Stimulated activated CD4-positive, alpha-beta T cell treated with anti-CD3 and anti-CD28 coated beads, Interleukin-2, amount 100 ng/mL, for 24 hours (primary cell): Measurements from ENCODE around the gene PEX5L.

Experiments
- DNase-seq, 2 donors: peaks; one replicate each; pipeline ENCODE4 v3.0.0-alpha.2; 2020

PEX5L gene

GRCh38 chr3:179768080-179768479 lies 268.7 kb downstream of the PEX5L start:
- no peak for DNase-seq

- DNase-seq: no peak
These were observed 270.2 kb downstream of the PEX5L start for GRCh38 chr3:179766416-179767133.

GRCh38 chr3:179765396-179765795 lies 271.3 kb downstream of the PEX5L start:
- no peak for DNase-seq

GRCh38 chr3:179760944-179761343 lies 275.8 kb downstream of the PEX5L start:
- no peak for DNase-seq

- DNase-seq: no peak
These were observed 285.9 kb downstream of the PEX5L start for GRCh38 chr3:179750720-179751328.

- no peak for DNase-seq
These were observed 291.0 kb downstream of the PEX5L start for GRCh38 chr3:179745716-179746115.

- DNase-seq: no peak
These were observed 291.7 kb downstream of the PEX5L start for GRCh38 chr3:179745079-179745478.
